ENCODE measurements around the gene NALCN. TPM values are rescaled to one million over a fixed set of nuclear protein-coding genes. Genes with fewer than 3 reads are reported as not detected.
A peak's percentile ranks its signal among the peaks of the same experiment; 100 is the strongest.

Gene NALCN
- total RNA-seq, 1 donor from 2014 or later: 2.7 TPM

GRCh38 chr13:101291646-101292515 is 124.4 kb downstream of the NALCN start:
- DNase-seq (ENCODE audit: low read depth): peak; percentile 30

- no peak for DNase-seq (ENCODE audit: low read depth)
These were observed 125.1 kb downstream of the NALCN start for GRCh38 chr13:101291206-101291605.

GRCh38 chr13:101289764-101290163 is 126.5 kb downstream of the NALCN start:
- peak; percentile 22 for DNase-seq (ENCODE audit: low read depth)

- no peak for DNase-seq (ENCODE audit: low read depth)
These were observed 132.5 kb downstream of the NALCN start for GRCh38 chr13:101283782-101284181.

- DNase-seq (ENCODE audit: low read depth): no peak
These were observed 143.4 kb downstream of the NALCN start for GRCh38 chr13:101272886-101273285.

GRCh38 chr13:101271681-101272245 is 144.5 kb downstream of the NALCN start:
- no peak for DNase-seq (ENCODE audit: low read depth)

GRCh38 chr13:101267656-101268055 is 148.7 kb downstream of the NALCN start:
- DNase-seq (ENCODE audit: low read depth): peak; percentile 94

- DNase-seq (ENCODE audit: low read depth): no peak
These were observed 150.4 kb downstream of the NALCN start for GRCh38 chr13:101265934-101266333.

GRCh38 chr13:101264931-101265330 is 151.4 kb downstream of the NALCN start:
- no peak for DNase-seq (ENCODE audit: low read depth)

GRCh38 chr13:101262306-101262705 is 154.0 kb downstream of the NALCN start:
- DNase-seq (ENCODE audit: low read depth): no peak

GRCh38 chr13:101258509-101258908 is 157.8 kb downstream of the NALCN start:
- DNase-seq (ENCODE audit: low read depth): no peak

- peak; percentile 85 for DNase-seq (ENCODE audit: low read depth)
These were observed 158.2 kb downstream of the NALCN start for GRCh38 chr13:101258071-101258470.

- no peak for DNase-seq (ENCODE audit: low read depth)
These were observed 167.4 kb downstream of the NALCN start for GRCh38 chr13:101248739-101249514.

- DNase-seq (ENCODE audit: low read depth): no peak
These were observed 173.6 kb downstream of the NALCN start for GRCh38 chr13:101242720-101243119.

GRCh38 chr13:101238555-101238954 is 177.8 kb downstream of the NALCN start:
- no peak for DNase-seq (ENCODE audit: low read depth)

- peak; percentile 44 for DNase-seq (ENCODE audit: low read depth)
These were observed 184.4 kb downstream of the NALCN start for GRCh38 chr13:101231751-101232428.

- no peak for DNase-seq (ENCODE audit: low read depth)
These were observed 185.9 kb downstream of the NALCN start for GRCh38 chr13:101230271-101230890.

GRCh38 chr13:101219609-101220265 is 196.6 kb downstream of the NALCN start:
- no peak for DNase-seq (ENCODE audit: low read depth)

GRCh38 chr13:101218484-101218883 is 197.8 kb downstream of the NALCN start:
- no peak for DNase-seq (ENCODE audit: low read depth)

- no peak for DNase-seq (ENCODE audit: low read depth)
These were observed 199.2 kb downstream of the NALCN start for GRCh38 chr13:101217086-101217485.
